Ascending aorta (tissue), 2 donors: ENCODE measurements around the gene ARHGAP8. TPM values are rescaled to one million over a fixed set of nuclear protein-coding genes. Genes with fewer than 3 reads are reported as not detected.
A peak's percentile ranks its signal among the peaks of the same experiment; 100 is the strongest.

Source experiments
- DNase-seq, 2 donors: peaks; one replicate each; pipeline ENCODE4 v3.0.0-alpha.2; 2019; ENCODE audit warnings: low spot score in 2 of 2
- H3K27ac ChIP-seq, 2 donors: fragments of 200-600 bp; sonication (generic); one replicate each; pipeline ENCODE4 v1.5.1; 2016 to 2017; ENCODE audit warnings: mild to moderate bottlenecking in 1 of 2
- H3K27me3 ChIP-seq: fragments of 200-600 bp; sonication (generic); one replicate; pipeline ENCODE4 v1.5.1; 2017
- H3K36me3 ChIP-seq, 2 donors: fragments of 200-600 bp; sonication (generic); one replicate each; pipeline ENCODE4 v1.5.1; 2016
- H3K4me1 ChIP-seq, 2 donors: fragments of 200-600 bp; sonication (generic); one replicate each; pipeline ENCODE4 v1.5.1; 2016 to 2017; ENCODE audit warnings: mild to moderate bottlenecking in 1 of 2
- H3K4me3 ChIP-seq, 2 donors: fragments of 200-600 bp; sonication (generic); one replicate each; pipeline ENCODE4 v1.5.1; 2016 to 2017; ENCODE audit warnings: mild to moderate bottlenecking in 1 of 2
- H3K9me3 ChIP-seq, 2 donors: fragments of 200-600 bp; sonication (generic); one replicate each; pipeline ENCODE4 v1.5.1; 2016
- CTCF ChIP-seq, 3 experiments: fragments of 200-600 bp in 2 of 3; fragments of 450-650 bp in 1 of 3; sonication (generic) in 2 of 3; IDR thresholded peaks; one replicate each; pipeline ENCODE4 v1.5.1; 2016 to 2019; ENCODE audit warnings: antibody characterized with exemption in 3 of 3, mild to moderate bottlenecking in 1 of 3, moderate library complexity in 1 of 3
- intact Hi-C: fragments of 100-400 bp; cut with DNase I; formaldehyde crosslinking; loops from one replicate; pipeline ENCODE4 v1.15.1; 2023
- total RNA-seq: library from RNA; depleted of rRNA; stranded (reverse); fragments of >200 nt; gene quantifications from one replicate; pipeline ENCODE4 v1.1.0, GENCODE V29; 2016

Gene ARHGAP8
- total RNA-seq, 1 donor from 2014 or later, result not detected

- H3K36me3 ChIP-seq, result no peaks in the 10 kb centered on the region
- no peak for TF ChIP-seq CTCF (IDR thresholded peaks at IDR 0.05)
- H3K4me3 ChIP-seq, result no peak overlapping the region
- H3K27ac ChIP-seq, result no peak overlapping the region
- H3K4me1 ChIP-seq, result no peaks in the 10 kb centered on the region
- H3K9me3 ChIP-seq, result no peaks in the 10 kb centered on the region
- intact Hi-C loops, result no loop called here
- no peaks in the 10 kb centered on the region for H3K27me3 ChIP-seq
- no peak for DNase-seq
These were observed 155.7 kb downstream of the ARHGAP8 start for GRCh38 chr22:44907765-44908737.

- H3K27ac ChIP-seq, result no peak overlapping the region
- intact Hi-C loops, result no loop called here
- no peaks in the 10 kb centered on the region for H3K9me3 ChIP-seq
- no peaks in the 10 kb centered on the region for H3K4me1 ChIP-seq
- TF ChIP-seq CTCF (IDR thresholded peaks at IDR 0.05), result no peak
- H3K4me3 ChIP-seq, result no peak overlapping the region
- no peaks in the 10 kb centered on the region for H3K27me3 ChIP-seq
- peak in 1 of 2 donors; percentile 49 for DNase-seq
- H3K36me3 ChIP-seq, result no peaks in the 10 kb centered on the region
These were observed 156.9 kb downstream of the ARHGAP8 start for GRCh38 chr22:44909241-44909640.

Other genes with a start within 250 kb of the ARHGAP8 start
- 4.4 TPM for gene PRR5, start 50.4 kb upstream of the ARHGAP8 start, total RNA-seq